Keratinocyte (primary cell): ENCODE measurements around the gene MYBBP1A. TPM values are rescaled to one million over a fixed set of nuclear protein-coding genes. Genes with fewer than 3 reads are reported as not detected.

Source experiments
- DNase-seq: peaks from one replicate; pipeline ENCODE4 v3.0.0-alpha.2; 2011; ENCODE audit warnings: low read depth, missing footprints, low spot score
- FAIRE-seq: peaks from 2 replicates; lab custom pipeline; 2011; peaks lifted over from hg19 to GRCh38; lab: Jason Lieb, UNC
- H2AFZ ChIP-seq: 2 replicates; pipeline ENCODE4 v1.6.0; 2012; ENCODE audit warnings: low read length, control low read depth, inconsistent platforms; ENCODE audit not compliant: control insufficient read depth
- H3K27ac ChIP-seq: 2 replicates; pipeline ENCODE4 v1.5.1; 2011; ENCODE audit warnings: low read length; ENCODE audit not compliant: control insufficient read depth, insufficient read depth
- H3K27me3 ChIP-seq: 3 replicates; pipeline ENCODE4 v1.6.0; 2011; ENCODE audit warnings: low read length; ENCODE audit not compliant: control insufficient read depth, insufficient read depth; ENCODE audit errors: extremely low read depth
- H3K36me3 ChIP-seq, 2 experiments: 2 replicates in 1 of 2; 3 replicates in 1 of 2; pipeline ENCODE4 v1.5.1; 2011; ENCODE audit warnings: low read length in 2 of 2, mild to moderate bottlenecking in 1 of 2; ENCODE audit not compliant: control insufficient read depth in 2 of 2, insufficient read depth in 2 of 2; ENCODE audit errors: extremely low read depth in 1 of 2
- H3K4me1 ChIP-seq: 3 replicates; pipeline ENCODE4 v1.5.1; 2011; ENCODE audit warnings: low read length; ENCODE audit not compliant: control insufficient read depth, insufficient read depth; ENCODE audit errors: extremely low read depth
- H3K4me2 ChIP-seq: 3 replicates; pipeline ENCODE4 v1.6.0; 2011; ENCODE audit warnings: low read depth, low read length; ENCODE audit not compliant: control insufficient read depth, insufficient read depth; ENCODE audit errors: extremely low read depth
- H3K4me3 ChIP-seq, 3 experiments: fragments of 200-600 bp in 1 of 3; sonication (generic) in 1 of 3; 2 replicates in 2 of 3; 3 replicates in 1 of 3; pipeline ENCODE4 v1.5.1; 2011 to 2016; ENCODE audit warnings: low read length in 3 of 3, mild to moderate bottlenecking in 3 of 3, control low read depth in 2 of 3, inconsistent platforms in 1 of 3, low read depth in 1 of 3, mixed read lengths in 1 of 3, mixed run types in 1 of 3, moderate library complexity in 1 of 3; ENCODE audit not compliant: control insufficient read depth in 2 of 3, insufficient read depth in 2 of 3; ENCODE audit errors: extremely low read depth in 1 of 3
- H3K79me2 ChIP-seq: 2 replicates; pipeline ENCODE4 v1.6.0; 2012; ENCODE audit warnings: low read length; ENCODE audit not compliant: control insufficient read depth, insufficient read depth
- H3K9ac ChIP-seq: 3 replicates; pipeline ENCODE4 v1.6.0; 2011; ENCODE audit warnings: low read length; ENCODE audit not compliant: control insufficient read depth, insufficient read depth; ENCODE audit errors: extremely low read depth
- H3K9me1 ChIP-seq: 3 replicates; pipeline ENCODE4 v1.6.0; 2011; ENCODE audit warnings: low read length; ENCODE audit not compliant: control insufficient read depth, insufficient read depth; ENCODE audit errors: extremely low read depth
- H3K9me3 ChIP-seq: 2 replicates; pipeline ENCODE4 v1.5.1; 2012; ENCODE audit warnings: low read depth, low read length; ENCODE audit not compliant: control insufficient read depth
- H4K20me1 ChIP-seq: 3 replicates; pipeline ENCODE4 v1.6.0; 2011; ENCODE audit warnings: low read length; ENCODE audit not compliant: control insufficient read depth, insufficient read depth; ENCODE audit errors: extremely low read depth
- EZH2 ChIP-seq: IDR thresholded peaks from one replicate; pipeline ENCODE4 v1.6.1; 2012; ENCODE audit warnings: inconsistent platforms, mild to moderate bottlenecking, low read length, moderate library complexity
- dilution Hi-C: fragments of 300-500 bp; cut with MboI; formaldehyde crosslinking; loops from one replicate; pipeline ENCODE4 v1.7.0; 2020; ENCODE audit warnings: low sequenced_read_pairs; ENCODE audit not compliant: extremely low pct_ligation_motif_present
- polyA plus RNA-seq, 5 experiments: library from polyadenylated mRNA; depleted of rRNA in 3 of 5; stranded (reverse) in 3 of 5; stranded (forward) in 1 of 5; unstranded in 1 of 5; fragments of >200 nt; gene quantifications; 1 replicate in 1 of 5; 2 replicates in 3 of 5; 3 replicates in 1 of 5; pipeline versions ENCODE4 v1.2.1 to v1.2.3, GENCODE V29; 2011 to 2012; ENCODE audit warnings: missing spikeins in 2 of 5, low read depth in 1 of 5, low replicate concordance in 1 of 5
- TF ChIP-seq, protein P1 (sequence below), 3 experiments: IDR thresholded peaks in 1 of 3; conservative IDR thresholded peaks in 1 of 3; optimal IDR thresholded peaks in 1 of 3; 2 replicates in 2 of 3; 3 replicates in 1 of 3; pipeline versions ENCODE3 to v1.5.1; 2011; ENCODE audit warnings: low read length in 3 of 3, mild to moderate bottlenecking in 3 of 3, moderate library complexity in 2 of 3, control low read depth in 1 of 3, inconsistent platforms in 1 of 3; ENCODE audit not compliant: insufficient read depth in 2 of 3; ENCODE audit errors: extremely low read depth in 1 of 3

MYBBP1A gene
- polyA plus RNA-seq, 1 donor (not counting 4 experiments of a cell fraction or from before 2014, with no cell fraction given): 20.5 TPM

DNA sequence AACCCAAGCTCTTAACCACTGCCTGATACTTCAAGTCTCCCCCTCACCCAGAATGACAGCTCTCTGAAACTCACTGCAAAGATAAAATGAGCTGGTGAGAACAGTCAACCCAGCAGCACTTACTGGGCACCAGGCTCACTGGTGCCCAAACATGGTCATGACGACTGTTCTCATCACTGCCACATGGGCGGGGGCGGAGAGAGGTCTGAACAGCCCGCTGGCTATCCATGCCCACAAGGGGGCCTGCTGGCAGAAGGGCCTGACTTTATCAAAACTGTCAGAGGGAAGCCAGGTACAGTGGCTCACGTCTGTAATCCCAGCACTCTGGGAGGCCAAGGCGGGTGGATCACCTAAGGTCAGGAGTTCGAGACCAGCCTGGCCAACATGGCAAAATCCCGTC lies 4.0 kb downstream of the MYBBP1A start:
- no peak overlapping the region for H3K27ac ChIP-seq
- peaks cover 53 to 54% of the 10 kb centered on the region in 2 experiments for H3K36me3 ChIP-seq
- DNase-seq: no peak

DNA sequence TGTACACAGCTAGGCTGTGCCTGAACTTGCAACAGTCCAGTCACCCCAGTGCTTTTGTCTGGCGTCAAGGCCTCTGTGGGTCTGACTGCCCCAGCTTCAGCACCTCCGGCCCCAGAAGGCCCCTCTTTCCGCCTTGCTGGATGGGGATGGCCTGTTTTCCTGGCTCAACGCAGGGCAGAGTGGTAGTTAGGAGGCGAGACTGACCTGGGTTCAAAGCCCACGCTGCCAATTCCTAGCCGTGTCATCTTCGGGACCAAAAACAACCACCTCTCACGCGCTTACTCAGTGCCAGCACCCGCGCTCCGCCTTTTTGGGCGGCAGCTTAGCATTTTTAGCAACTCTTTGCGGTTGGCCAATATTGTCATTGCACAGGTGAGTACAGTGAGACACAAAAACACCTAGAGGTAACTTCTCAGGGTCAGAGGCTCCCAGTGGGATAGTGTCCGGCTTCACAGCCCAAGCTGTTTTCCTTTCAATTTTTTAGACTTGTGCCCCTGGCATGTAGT lies 4.6 kb downstream of the MYBBP1A start:
- no peaks in the 10 kb centered on the region for H3K27me3 ChIP-seq
- peaks cover 7% of the 10 kb centered on the region for H4K20me1 ChIP-seq
- no peak for TF ChIP-seq EZH2
- TF ChIP-seq, protein P1, sequence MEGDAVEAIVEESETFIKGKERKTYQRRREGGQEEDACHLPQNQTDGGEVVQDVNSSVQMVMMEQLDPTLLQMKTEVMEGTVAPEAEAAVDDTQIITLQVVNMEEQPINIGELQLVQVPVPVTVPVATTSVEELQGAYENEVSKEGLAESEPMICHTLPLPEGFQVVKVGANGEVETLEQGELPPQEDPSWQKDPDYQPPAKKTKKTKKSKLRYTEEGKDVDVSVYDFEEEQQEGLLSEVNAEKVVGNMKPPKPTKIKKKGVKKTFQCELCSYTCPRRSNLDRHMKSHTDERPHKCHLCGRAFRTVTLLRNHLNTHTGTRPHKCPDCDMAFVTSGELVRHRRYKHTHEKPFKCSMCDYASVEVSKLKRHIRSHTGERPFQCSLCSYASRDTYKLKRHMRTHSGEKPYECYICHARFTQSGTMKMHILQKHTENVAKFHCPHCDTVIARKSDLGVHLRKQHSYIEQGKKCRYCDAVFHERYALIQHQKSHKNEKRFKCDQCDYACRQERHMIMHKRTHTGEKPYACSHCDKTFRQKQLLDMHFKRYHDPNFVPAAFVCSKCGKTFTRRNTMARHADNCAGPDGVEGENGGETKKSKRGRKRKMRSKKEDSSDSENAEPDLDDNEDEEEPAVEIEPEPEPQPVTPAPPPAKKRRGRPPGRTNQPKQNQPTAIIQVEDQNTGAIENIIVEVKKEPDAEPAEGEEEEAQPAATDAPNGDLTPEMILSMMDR (optimal IDR thresholded peaks at IDR 0.05 in 1 of 3, IDR thresholded peaks at IDR 0.05 in 1 of 3, conservative IDR thresholded peaks at IDR 0.05 in 1 of 3; ENCODE audit: extremely low read depth in 1 of 3, insufficient read depth in 2 of 3, low read length in 3 of 3): no peak
- FAIRE-seq: no peak
- H3K4me3 ChIP-seq: no peak overlapping the region
- H3K9me1 ChIP-seq: no peaks in the 10 kb centered on the region
- dilution Hi-C loops: no loop called here
- no peak overlapping the region for H3K9ac ChIP-seq
- peaks cover 32% of the 10 kb centered on the region for H3K79me2 ChIP-seq
- H3K4me1 ChIP-seq: peaks cover 12% of the 10 kb centered on the region
- H3K27ac ChIP-seq: no peak overlapping the region
- no peak overlapping the region for H2AFZ ChIP-seq
- peaks cover 54 to 57% of the 10 kb centered on the region in 2 experiments for H3K36me3 ChIP-seq
- DNase-seq: no peak
- H3K4me2 ChIP-seq: no peak overlapping the region
- H3K9me3 ChIP-seq: no peaks in the 10 kb centered on the region

More for the DNA sequence above, 4.0 kb downstream of the MYBBP1A start:
- Histone ChIP-seq H4K20me1 (peaks cover 7% of the 10 kb centered on the region), H3K9ac (no peak overlapping the region), H3K9me3 (no peaks in the 10 kb centered on the region), H3K4me2 (no peak overlapping the region), H2AFZ (no peak overlapping the region), H3K9me1 (no peaks in the 10 kb centered on the region), H3K79me2 (peaks cover 32% of the 10 kb centered on the region), H3K4me3 (no peak overlapping the region), H3K27me3 (no peaks in the 10 kb centered on the region), H3K4me1 (peaks cover 17% of the 10 kb centered on the region)
- TF ChIP-seq, protein P1 (optimal IDR thresholded peaks at IDR 0.05 in 1 of 3, IDR thresholded peaks at IDR 0.05 in 1 of 3, conservative IDR thresholded peaks at IDR 0.05 in 1 of 3; ENCODE audit: extremely low read depth in 1 of 3, insufficient read depth in 2 of 3, low read length in 3 of 3): no peak
- no peak for TF ChIP-seq EZH2
- dilution Hi-C loops: no loop called here
- FAIRE-seq: no peak
